Muscle of arm (tissue), 12 donors: ENCODE results near the gene SLC1A2. TPM values are rescaled to one million over a fixed set of nuclear protein-coding genes. Genes with fewer than 3 reads are reported as not detected.

ENCODE experiments used
- DNase-seq: peaks from one replicate; pipeline ENCODE4 v3.0.0-alpha.2; 2013
- polyA plus RNA-seq, 12 donors: library from polyadenylated mRNA; unstranded; fragments of 120-200 nt; gene quantifications; one replicate each; pipeline ENCODE4 v1.2.1, GENCODE V29; 2013; ENCODE audit not compliant: insufficient read length in 12 of 12

The SLC1A2 gene
- polyA plus RNA-seq, 12 donors, result 0.49 to 2.1 (median 0.82) TPM; not detected in 2

DNA sequence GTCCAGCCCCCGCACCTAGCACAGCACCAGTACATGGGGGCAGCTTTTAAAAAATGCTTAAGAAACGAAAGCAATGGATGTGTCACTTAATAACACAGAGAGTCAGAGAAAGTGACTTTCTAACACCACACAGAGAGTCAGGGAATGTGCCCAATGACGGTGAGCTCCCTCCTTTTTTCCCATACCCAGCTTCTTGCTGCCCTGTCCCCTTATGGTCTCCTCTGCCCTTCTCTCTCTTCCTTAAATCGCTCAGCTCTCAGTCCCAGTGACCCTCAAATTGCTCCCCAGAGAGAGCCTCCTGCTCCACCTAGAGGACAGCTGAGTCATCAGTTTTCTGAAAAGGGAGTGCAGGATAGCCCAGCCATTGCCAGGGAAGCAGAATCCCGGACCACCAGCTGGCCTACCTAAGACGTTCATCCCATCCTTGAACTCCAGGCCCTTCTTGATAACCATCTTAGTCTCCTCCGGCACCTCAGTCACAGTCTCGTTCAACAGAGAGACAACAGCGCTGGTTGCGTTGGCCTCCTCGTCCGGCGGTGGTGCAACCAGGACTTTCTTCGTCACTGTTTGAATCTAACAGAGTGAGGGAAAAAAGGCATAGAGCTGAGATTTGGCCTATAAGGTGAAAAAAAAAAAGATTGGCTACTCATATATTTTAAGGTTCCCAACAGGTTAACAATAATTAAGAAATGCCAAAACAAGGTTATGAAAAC, 113.5 kb downstream of the SLC1A2 start:
- DNase-seq, result no peak

DNA sequence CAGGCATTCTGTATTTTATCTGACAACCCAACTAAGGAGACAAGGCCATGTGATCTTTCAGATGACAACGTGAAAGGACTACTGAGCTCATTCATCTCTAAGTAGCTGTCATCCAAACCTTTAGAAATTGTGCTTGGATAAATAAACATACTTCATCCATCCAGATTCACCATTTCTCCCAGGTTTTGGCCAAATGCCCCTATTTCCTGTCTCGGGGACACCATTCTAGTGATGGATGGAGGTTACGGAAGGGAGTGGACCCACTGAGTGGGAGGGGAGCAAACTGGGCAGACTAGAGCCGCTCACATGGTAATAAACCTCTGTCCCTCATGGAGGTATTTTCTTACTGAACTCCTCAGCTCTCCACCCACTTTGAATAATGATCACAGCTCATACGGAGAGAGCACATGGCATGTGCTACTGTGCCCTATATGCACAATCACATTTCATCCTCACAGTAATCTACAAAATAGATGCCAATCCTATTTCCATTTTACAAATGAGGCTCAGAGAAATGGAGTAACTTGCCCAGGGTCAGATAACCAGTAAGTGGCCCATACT, 114.4 kb downstream of the SLC1A2 start:
- DNase-seq, result no peak

- DNase-seq, result no peak
Observed at GRCh38 chr11:35304386-35304775, 115.0 kb downstream of the SLC1A2 start.

DNA sequence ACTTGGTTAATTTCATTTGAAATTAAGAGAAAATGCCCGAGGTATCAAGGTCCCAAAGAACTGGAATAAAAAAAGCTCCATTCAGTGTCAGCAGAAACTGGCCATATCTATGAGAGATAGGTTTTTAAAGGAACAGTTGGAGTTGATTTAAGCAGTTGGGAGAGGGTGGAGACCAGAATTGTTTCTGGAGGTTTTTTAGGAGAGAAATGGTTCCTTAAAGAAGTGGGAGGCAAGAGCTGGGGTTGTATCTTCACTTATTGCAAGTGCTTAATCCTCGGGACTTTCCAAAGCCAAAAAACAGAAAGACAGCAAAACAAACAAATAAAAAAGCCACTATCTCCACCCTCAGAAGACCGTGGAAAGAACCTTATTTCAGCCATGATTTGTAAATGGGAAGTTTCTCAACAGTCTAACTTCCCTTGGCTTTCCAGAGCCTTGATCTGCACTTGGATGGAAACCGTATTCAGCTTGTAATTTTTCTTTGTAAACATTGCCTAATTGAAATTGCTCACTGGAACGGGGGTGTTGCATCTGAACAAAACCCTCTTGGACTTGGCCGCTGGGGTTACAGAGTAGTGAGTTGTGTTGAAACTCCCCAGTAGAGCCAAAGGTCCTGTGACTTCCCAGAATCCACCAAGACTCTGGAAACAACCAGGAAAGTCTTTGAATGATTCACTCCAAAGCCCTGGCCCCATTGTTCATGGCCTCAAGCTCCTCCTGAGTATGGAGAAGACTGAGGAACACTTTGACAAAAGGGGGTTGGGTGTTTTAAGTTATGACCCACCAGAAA, 115.6 kb downstream of the SLC1A2 start:
- no peak for DNase-seq

GRCh38 chr11:35302398-35302797, 117.0 kb downstream of the SLC1A2 start:
- no peak for DNase-seq

DNA sequence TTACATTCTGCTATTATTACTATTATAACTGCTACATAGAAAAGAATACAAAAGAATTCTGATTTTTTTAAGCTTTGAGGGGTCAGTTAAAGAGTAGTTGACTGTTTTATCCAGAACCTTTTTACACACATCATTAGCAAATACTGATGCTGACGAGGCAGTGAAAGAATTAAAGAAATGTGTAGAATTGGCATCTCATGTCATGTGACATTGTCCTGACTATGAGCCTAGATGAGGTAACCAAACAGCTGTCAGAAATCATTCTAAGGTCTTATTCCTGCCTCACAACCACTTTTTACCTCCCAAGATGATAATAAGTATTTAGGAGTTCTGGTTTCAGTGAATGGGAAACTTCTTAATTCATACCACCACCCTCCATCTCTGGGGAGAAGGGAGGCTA, 121.0 kb downstream of the SLC1A2 start:
- DNase-seq, result no peak

GRCh38 chr11:35295751-35296150, 123.6 kb downstream of the SLC1A2 start:
- DNase-seq, result no peak

- no peak for DNase-seq
Observed at GRCh38 chr11:35293699-35294098, 125.7 kb downstream of the SLC1A2 start.

DNA sequence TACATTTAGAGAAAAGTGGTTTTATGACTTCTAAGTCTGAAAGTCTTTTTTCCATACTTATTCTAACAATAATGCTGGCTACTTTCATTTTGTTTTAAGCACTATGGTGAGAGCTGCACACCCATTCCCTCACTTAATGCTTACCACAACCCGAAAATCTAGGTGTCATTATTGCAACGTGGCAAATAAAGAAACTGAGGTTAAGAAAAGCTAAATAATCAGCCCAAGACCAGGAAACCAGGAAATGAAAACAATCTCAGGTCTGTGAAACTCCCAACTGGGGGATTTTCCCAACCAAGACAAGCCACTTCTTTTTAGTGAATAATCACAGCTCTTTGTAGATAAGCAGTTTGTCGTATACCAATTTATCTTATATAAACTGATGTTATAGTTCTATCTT, 126.3 kb downstream of the SLC1A2 start:
- DNase-seq, result no peak

- DNase-seq, result peak; percentile 33
Observed at GRCh38 chr11:35292279-35292678, 127.1 kb downstream of the SLC1A2 start.

DNA sequence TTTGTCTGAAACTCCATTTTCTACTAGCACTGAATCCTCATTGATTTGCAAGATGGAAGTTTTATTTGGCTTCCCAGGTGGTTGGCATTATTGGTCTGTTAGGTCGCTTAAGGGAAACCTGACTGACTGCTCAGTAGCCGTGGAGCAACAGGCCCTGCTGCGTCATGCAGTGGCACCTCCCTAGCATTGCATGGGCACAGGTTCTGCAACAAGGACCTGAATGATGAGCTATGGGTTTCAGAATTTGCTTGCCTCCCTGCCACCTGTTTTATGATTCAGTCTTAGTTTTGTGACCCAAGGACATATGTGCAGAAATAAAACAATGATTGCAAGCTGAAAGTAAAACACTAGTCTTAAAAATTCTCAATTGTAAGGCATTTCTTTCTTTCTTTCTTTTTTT, 128.5 kb downstream of the SLC1A2 start:
- no peak for DNase-seq

GRCh38 chr11:35289821-35290220, 129.5 kb downstream of the SLC1A2 start:
- no peak for DNase-seq

- no peak for DNase-seq
Observed at GRCh38 chr11:35288817-35289541, 130.4 kb downstream of the SLC1A2 start.

DNA sequence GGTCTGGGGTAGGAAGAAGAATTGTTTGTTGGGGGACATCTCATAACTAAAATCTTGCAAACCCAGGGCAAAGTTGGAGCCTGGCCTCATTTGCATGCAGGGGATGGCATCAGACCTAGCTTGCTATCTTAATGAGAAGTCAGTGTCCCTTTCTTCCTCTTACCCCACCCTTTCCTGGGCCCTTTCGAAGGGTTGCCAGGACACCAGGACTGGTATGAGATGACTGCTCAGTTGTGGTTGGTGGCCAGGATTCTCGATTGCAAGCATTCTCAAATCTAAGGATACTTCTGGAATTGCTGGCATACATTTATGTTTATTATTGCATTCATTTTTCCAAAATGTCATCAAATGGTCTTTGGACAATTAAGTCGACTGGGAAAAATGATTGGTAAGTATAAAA, 131.0 kb downstream of the SLC1A2 start:
- no peak for DNase-seq

DNA sequence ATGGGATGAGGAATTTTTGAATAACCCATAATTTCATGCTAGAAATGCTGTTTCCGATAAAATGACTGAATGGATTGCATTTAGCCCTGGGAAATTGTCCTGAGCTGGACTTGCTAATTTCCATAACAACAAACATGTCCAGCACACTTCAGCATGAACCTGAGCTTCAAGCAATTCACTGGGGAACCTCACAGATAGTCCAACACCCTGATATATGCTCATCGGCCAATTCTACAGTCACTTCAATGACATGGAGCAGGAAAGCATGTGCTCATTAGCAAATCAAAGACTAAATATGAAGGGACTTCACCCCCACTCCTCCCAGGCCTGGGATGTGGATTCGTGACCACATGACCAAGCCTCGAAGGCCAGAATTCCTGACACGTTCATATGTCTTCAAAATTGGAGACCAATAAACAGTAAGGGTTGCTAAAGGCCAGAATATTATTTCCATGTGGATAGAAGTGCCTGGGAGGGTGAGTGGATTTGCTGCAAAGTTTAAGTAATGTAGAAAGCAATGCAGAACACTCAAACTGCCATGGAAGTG, 131.9 kb downstream of the SLC1A2 start:
- DNase-seq, result no peak

DNA sequence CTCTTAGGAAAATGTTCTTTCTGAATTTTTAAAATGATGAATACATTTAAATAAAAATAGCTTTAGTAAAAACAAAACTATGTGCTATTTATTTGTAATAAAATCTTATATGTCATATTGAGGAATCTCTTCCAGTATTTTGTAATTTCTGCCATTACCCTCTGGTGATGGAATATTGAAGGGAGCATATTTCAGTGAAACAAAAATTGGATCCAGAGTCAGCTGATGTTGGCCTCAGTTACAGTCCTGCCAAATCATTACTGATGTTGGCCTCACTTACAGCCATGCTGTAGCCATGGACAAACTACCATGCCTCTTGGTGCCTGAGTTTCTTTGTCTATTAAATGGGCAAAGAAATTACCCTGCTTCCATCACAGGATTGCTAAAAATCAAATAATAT, 133.2 kb downstream of the SLC1A2 start:
- DNase-seq, result no peak

GRCh38 chr11:35285471-35285870, 133.9 kb downstream of the SLC1A2 start:
- no peak for DNase-seq

DNA sequence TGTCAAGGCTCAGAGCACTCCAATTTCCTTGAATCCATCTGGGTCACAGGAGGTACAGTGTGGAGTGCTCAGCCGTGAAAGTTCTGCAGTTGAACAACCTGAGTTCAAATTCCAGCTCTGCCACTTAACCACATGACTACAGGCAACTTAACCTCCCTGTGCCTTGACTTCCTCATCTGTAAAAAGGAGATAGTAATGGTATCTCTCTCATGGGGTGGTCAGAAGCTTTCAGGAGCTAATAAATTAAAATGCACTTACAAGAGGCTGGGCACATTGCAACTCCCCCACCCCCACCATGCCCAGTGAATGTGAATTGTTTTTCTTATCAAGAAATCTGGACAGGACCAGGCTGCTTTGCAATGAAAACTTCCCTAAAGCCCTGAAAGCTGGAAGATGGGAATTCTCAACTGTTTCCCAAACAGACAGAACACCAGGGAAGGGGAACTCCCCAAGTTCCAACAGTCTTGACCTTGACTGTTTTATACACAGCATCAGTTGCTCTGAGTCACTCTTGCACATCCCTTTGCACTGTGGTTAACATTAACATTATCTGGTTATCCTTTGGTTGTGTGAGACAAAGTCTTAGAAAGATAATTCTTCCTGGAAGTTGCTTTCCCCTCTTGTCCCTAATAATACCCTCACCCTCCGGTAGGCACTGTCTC, 137.0 kb downstream of the SLC1A2 start:
- DNase-seq, result no peak

- DNase-seq, result peak; percentile 73
Observed at GRCh38 chr11:35281169-35281688, 138.1 kb downstream of the SLC1A2 start.

DNA sequence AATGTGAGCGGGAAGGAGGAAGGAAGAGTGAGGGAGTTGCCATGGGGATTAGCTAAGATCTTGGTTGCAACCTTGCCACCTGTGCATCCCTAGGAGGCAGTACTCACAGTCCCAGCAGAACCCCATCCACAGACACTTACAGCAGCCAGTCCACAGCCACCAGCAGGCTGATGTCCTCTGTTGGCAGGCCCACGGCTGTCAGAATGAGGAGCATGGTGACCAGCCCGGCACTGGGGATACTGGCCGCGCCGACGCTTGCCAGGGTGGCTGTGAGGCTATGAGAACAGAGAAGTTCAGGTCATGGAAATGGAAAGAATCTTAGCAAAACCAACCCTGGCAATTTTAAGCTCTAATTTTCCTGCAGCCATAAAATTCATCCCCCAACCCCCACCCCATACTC, 138.6 kb downstream of the SLC1A2 start:
- DNase-seq, result no peak

GRCh38 chr11:35277827-35278226, 141.5 kb downstream of the SLC1A2 start:
- no peak for DNase-seq
